Measurements from ENCODE around the gene MAPK1.
A peak's percentile ranks its signal among the peaks of the same experiment; 100 is the strongest.
"Not testable (repeated sequence)": the region's sequence is repeated elsewhere in the genome, so short reads cannot be mapped to it uniquely, and the experiment has no call there.

The MAPK1 gene

DNA sequence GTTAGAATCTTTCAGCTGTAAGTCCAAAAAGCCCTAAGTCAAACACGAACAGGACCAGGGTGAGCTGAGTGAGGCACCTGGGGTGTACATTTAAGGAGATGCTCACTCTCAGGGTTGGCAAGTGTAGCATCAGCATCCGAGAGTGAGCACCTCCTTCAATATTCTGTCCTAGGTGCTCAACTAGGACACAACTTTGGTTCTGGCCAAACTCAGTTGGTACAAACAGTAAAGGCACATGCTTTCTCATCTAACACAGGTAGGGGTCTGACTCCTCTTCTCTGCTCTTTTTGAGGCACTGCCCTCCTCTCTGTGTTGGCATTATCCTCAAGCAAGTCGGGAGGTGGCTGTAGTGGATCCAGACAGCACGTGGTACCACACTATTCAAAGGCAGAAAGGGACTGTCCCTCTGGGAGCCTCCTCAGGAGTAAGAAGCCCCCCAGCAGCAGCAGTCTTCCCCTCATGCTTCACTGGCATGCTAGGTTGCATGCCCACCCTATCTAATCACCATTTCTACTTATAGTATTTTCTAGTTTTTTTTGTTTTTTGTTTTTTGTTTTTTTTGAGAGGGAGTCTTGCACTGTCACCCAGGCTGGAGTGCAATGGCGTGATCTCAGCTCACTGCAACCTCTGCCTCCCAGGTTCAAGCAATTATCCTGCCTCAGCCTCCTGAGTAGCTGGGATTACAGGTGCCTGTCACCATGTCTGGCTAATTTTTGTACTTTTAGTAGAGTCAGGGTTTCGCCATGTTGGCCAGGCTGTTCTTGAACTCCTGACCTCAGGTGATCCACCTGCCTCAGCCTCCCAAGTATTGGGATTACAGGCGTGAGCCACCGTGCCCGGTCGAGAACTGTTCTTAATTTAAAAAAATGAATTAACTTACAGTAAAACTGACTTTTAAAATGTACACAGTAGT lies 14.7 kb upstream of the MAPK1 start:
- no peak for DNase-seq

DNA sequence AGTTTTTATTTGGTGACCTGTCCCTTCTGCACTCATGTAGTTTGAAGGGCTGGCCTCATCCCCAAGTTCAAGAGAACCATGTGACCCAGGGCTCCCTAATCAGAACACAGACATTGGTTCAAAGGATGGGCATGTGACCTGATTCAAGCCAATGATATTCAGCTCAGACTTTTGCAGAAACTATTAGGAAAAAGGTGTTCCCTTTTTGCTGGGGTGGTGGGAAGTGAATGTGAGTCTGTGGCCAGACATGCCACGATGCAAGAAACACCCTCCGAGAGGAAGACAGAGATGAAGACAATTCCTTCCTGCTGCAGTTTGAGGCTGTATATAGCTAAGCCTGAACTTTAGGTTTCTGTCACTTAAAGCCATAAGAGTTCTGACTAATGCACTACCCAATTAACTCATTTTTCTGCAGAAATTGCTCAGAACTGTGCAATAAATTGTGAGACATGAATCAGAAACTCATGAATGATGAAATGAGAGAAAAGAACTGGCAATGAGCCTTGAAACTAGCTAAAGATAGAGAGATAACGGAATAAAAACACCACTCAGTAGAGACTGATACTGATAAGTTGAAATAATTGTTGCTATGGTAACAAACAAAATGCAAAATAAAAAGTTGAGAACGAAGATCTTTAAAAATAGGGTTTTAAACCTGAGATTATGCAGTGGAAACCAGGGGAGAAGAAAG lies 9.2 kb upstream of the MAPK1 start:
- peak; percentile 56 for DNase-seq

DNA sequence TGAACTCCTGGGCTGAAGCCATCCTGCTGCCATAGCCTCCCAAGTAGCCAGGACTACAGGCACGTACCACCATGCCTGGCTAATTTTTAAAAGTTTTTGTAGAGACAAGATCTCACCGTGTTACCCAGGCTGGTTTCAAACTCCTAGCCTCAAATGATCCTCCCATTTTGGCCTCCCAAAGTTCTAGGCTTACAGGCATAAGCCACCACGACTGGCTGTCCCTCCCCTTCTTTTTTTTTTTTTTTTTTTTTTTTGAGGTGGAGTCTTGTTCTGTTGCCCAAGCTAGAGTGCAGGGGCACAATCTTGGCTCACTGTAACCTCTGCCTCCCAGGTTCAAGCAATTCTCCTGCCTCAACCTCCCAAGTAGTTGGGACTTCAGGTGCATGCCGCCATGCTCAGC lies 7.5 kb upstream of the MAPK1 start:
- not testable (repeated sequence) for DNase-seq

DNA sequence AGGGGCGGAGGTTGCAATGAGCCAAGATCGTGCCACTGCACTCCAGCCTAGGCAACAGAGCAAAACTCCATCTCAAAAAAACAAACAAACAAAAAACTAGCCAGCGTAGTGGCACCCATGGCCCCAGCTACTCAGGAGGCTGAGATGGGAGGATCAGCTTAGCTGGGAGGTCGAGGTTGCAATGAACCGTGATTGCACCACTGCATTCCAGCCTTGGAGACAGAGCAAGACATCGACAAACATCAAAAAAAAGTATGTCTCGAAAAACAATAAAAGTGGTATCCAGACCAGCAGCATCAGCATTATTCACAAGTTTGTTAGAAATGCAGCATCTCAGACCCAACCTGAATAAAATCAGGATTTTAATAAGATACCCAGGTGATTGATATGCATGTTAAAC lies 6.2 kb upstream of the MAPK1 start:
- DNase-seq, result no peak

DNA sequence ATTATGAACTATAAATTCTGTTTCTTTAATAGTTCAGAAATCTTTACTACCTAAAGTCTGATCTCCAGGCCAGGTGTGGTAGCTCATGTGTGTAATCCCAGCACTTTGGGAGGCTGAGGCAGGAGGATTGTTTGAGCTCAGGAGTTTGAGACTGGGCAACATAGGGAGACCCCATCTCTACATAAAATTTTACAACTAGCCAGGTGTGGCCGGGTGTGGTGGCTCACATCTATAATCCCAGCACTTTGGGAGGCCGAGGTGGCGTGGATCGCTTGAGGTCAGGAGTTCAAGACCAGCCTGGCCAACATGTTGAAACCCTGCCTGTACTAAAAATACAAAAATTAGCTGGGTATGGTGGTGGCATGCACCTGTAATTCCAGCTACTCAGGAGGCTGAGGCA lies 5.3 kb upstream of the MAPK1 start:
- not testable (repeated sequence) for DNase-seq

DNA sequence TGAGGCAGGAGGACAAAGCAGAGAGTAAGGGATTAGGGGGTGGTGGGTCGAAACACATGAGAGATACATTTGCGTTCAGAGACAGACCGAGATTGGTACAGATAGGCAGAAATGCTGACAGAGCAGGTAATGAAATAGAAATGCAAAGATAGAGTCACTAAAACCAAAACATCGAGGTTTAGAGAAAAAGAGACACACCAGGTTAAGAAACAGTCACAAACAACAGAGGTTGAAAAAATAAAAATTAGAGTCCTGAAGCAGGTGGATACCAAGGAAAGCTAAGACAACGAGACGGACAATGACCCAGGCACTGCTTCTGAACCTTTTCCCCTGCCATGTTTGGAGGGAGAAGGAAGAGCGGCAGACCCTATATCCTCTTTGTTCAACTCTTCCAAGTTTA lies 1.2 kb upstream of the MAPK1 start:
- DNase-seq, result no peak

DNA sequence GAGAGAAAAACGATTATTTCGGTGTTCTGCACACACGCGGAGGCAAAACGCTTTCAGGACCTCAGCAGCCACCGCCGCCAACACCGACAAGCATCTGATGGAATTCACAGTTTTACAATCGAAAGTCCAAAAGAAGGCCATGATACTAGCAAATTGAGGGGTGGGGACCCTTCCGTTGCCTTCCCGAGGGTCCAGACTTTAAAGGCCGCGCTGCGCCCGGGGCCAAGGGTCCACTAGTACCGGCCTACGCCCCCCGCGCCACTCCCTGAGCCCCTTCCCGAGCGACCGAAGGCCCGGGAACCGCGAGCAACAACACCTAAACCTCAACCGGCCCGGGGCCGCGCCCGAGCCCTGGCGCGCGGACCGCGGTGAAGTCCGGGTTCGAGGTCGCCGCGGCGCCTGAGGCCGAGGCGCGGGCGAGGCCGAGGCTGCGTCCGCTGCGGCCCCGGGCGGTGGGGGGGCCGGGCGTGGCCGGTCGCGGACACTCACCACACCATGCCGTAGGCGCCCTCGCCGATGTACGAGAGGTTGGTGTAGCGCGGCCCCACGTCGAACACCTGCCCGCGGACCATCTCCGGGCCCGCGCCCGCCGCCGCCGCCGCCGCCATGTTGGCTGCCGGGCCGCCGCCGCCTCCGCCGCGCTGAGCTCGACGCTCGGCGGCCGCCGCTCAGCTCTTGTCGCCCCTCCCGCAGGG lies 465 bp downstream of the MAPK1 start:
- DNase-seq, result peak; percentile 50

DNA sequence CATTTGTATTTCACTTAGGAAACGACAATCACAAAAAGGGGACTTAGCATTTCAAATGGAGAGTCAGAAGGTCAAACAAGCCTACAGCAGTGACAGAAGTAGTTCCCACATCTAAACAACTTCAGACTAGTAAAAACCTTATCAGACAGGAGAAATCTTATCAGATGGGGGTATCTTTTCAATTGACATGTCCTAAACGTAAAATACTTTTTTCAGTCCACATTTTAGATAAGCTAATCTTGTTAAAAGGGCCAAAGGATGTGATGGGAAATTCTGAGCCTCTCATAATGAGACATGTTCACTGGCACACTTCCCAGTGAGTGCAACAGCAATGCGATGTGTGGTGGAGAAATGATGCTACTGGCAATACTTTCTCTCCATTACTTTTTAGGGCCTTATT lies 2.4 kb downstream of the MAPK1 start:
- DNase-seq, result peak; percentile 68

DNA sequence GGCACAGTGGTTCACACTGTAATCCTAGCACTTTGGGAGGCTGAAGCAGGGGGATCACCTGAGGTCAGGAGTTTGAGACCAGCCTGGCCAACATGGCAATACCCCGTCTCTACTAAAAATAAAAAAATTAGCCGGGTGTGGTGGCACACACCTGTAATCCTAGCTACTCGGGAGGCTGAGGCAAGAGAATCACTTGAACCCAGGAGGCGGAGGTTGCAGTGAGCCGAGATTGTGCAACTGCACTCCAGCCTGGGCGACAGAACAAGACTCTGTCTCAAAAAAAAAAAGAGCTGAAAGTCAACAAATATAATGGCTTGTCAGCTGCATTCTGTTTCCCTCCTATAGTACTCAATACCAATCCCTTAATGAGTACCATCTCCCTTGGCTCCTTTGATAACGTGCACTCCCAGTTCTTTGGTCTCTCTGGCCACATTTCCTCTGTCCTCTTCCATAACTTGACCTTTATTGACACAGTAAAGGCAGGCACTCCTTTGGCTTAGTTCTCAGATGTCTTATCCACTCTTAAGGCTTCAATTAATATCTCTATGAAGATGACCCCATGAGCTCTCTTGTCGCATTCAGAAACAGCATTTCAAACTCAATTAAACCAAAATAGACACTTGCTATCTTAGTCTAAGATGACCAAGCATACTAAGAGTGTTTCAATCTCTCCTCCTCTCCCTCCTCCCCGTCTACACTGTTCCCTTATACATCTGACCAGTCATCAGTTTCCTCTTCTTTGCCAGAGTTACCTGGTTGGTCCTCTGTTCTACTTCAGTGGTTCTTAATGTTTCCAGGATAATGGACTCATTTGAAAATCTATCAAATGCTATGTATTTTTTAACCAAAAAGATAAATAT lies 4.8 kb downstream of the MAPK1 start:
- DNase-seq, result no peak

DNA sequence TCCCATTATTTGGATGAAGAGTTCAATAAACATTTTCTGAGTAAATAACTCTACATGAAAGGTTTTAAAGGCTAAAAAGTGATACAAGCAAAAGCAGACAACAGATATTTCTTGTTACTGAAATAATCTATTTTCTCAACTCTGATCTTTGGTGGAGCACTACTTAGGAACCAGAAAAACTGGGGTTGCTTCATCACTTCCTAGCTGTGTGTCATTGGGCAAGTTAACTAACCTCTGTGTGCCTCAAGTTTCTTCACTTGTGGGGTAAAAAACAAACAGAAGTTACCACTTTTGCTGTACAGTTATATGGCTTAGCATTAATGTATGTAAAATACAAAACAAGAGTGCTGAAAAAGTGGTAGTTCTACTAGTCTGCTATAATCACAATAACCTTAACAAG lies 5.6 kb downstream of the MAPK1 start:
- DNase-seq, result peak; percentile 43

DNA sequence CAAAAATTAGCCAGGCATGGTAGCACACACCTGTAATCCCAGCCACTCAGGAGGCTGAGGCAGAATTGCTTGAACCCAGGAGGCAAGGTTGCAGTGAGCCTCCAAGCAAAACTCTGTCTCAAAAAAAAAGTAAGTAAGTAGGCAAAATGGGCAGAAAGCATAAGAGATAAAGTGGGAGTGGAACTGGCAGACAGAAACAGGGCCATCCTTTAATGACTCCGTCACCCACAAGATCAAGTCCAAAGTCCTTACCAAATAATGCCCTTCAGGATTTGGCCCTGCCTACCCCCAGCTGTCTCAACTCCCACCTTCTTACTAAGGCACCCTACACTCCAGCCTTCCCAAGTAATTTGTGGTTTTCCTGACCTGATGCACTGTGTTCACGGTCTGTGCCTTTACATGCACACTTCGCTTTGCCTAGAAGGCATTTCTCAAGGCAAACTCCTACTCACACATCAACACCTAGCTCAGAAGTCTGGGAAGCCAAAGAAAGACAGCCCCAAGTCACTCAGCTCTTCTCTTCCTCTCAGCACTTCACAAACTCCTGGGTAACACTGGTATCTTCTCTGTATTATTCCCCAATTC lies 6.1 kb downstream of the MAPK1 start:
- no peak for DNase-seq

DNA sequence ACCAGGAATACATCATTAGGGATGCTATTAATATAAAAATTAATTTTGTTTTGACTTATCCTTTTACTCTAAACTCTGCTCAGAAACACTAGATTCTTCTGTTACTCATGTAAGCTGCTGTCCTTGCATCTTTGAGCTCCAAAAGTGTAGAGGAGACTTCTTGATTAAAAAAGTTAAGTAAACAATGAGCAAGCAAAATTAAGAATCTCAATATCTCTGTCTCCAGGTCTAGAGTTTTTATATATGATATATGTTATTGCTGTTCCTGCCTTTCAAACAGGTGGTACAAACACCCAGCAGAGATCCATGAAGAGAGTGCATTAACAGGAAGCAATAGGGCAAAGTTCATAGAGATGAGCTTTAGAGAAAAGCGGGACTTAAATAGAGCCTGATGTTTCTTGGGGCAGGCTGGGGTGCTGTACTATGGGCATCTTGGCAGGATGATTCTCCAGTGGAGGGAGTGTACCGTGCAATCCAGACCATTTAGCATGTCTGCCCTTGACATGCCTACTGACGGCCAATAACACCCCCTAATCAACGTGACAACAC lies 6.9 kb downstream of the MAPK1 start:
- DNase-seq, result no peak

DNA sequence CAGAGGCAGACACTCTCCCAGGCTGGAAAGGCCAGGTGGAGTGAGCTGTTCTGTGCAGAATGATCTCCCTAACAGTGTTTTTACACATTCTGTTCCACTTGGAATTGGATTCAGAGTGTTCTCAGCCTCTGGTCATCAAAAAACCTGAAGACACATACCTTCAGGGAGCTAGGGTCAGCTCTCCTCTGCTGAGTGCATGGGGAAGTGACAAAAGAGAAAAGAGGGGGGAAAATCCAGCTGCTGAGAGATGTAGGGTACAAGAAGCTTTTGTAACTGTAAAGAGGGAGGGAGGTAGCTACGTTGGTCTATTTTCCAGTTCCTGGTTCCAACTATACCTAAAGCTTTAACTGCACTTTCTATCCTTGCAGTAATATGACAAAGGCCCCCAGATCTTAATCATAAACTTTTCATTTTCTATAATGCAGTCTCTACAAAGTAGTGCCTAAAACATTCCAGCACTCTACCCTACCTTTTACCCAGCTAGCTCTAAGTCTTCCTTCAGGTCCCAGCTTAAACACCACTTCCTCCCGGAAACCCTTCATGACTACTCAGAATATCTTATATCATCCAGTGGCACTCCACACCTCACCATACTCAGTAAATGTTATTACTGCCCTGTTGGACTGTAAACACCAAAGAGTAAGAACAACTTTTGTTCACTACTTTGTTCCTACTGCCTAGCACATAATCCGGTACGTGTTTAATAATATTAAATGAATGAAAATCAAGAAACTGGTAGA lies 9.2 kb downstream of the MAPK1 start:
- peak; percentile 38 for DNase-seq

DNA sequence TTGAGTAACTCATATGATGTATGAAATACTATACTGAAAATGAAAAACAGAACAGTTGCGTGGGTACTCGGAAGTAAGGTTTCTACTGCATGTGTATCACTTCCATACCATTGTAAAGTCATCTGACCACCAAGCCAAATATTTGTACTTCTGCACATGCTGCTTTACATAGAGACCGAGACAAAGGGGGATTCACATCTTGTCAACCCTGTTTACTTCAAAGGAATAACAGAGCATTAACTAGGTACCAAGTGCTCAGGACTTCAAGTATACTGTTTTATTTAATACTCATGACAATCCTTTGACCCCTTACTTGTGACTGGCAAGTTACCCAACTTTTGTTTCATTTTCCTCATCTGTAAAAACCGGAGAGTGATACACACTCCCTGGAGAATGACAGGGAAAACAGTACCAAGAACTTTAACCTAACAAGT lies 9.9 kb downstream of the MAPK1 start:
- DNase-seq, result no peak

DNA sequence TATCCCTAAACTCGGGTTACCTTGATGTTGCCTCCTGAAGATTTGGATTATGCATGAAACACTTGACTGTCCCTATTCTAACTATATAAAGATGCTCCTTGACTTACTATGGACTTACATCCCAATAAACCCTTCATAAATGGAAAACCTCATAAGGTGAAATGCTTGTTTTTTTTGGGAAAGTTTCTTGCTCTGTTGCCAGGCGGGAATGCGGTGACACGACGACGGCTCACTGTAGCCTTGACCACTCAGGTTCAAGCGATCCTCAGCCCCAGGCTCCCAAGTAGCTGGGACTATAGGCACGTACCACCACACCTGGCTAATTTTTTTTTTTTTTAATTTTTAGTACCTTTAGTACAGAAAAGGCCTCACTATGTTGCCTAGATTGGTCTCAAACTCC lies 10.6 kb downstream of the MAPK1 start:
- no peak for DNase-seq

DNA sequence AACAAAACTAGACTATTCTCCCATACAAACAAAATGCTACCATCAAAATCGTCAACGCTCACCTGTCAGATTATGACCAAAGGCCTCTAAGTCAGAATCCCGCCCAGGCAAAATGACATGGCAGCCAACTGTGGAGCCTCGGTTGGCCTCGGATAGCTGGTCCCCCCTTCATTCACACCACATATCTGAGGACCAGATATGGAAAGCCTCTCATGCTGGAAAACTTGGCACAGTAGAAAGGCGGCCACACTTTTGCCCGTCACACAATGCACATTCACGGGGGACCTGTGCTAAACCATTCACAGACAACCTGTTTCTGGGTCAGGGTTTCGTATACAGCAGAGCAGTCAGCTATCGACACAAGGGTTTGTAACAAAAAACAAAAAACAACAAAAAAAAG lies 11.2 kb downstream of the MAPK1 start:
- no peak for DNase-seq

DNA sequence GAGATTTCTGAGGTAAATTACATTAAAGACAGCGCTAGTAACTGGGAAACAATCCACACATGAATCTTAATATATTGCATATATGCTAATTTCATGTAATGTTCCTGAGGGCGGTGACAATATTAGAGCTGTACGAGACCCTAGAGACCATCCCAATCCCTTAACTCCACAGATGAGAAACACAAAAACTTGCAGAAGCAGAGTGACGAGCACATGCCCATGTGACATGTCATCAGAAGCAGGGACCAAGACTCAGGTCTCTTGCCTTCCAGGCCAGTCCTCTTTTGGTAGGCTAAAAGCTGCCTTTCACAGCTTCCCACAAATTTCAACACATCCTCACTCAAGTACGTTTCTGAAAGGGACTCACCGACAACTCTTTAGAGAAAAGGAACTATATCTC lies 11.8 kb downstream of the MAPK1 start:
- DNase-seq, result peak; percentile 55

DNA sequence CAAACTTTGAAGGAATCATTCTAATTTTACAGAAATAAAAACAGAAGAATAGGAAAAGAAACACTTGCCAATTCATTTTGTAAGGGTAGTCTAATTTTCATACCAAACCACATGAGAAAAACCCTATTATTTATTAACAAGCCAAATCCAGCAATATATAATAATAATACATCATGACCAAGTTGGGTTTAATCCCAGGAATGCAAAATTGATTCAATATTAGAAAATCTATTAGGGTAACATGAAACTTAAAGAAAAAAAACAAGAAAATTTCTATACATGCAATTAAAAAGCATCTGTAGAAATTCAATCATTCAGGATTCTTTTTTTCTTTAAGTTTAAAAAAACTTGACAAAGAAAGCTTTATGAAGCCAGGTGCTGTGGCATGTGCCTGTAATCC lies 16.8 kb downstream of the MAPK1 start:
- DNase-seq, result no peak

DNA sequence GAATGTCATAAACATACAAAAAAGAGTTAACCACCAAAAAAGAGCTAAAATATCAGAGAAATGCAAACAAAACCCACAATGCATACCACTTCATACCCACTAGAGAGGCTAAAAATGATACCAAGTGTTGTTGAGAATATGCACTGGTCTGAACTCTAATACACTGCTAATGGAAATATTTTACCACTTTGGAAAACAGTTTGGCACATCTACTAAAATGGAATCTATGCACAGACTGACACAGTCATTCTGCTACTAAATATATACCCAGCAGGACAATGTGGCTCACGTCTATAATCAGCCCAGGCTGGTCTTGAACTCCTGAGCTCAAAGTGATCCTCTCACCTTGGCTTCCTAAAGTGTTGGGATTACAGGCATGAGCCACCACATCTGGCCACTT lies 18.0 kb downstream of the MAPK1 start:
- no peak for DNase-seq

DNA sequence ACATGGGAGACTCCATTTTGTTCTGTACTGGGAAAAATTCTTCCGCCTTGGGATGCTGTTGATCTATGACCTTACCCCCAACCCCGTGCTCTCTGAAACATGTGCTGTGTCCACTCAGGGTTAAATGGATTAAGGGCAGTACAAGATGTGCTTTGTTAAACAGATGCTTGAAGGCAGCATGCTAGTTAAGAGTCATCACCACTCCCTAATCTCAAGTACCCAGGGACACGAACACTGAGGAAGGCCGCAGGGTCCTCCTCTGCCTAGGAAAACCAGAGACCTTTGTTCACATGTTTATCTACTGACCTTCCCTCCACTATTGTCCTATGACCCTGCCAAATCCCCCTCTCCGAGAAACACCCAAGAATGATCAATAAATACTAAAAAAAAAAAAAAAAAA lies 19.4 kb downstream of the MAPK1 start:
- not testable (repeated sequence) for DNase-seq

Measured in hematopoietic multipotent progenitor cell treated with erythropoietin and hydrocortisone succinate and interleukin-3 and kit ligand, for 4 days (in vitro differentiated cells).